ENCODE results near the gene TMC2.

Gene TMC2

GRCh38 chr20:2576317-2576727 lies 39.9 kb downstream of the TMC2 start:
- TF ChIP-seq CTCF (IDR thresholded peaks at IDR 0.05; ENCODE audit: control insufficient read depth, insufficient read depth, low read depth, low read length, missing control alignments), result no peak
- DNase-seq (ENCODE audit: low read depth), result no peak
- H3K4me3 ChIP-seq (ENCODE audit: control insufficient read depth, low read depth, low read length), result no peak overlapping the region

GRCh38 chr20:2578475-2579192 lies 42.3 kb downstream of the TMC2 start:
- no peak for DNase-seq (ENCODE audit: low read depth)

GRCh38 chr20:2585811-2586210 lies 49.4 kb downstream of the TMC2 start:
- no peak for TF ChIP-seq CTCF (IDR thresholded peaks at IDR 0.05; ENCODE audit: control insufficient read depth, insufficient read depth, low read depth, low read length, missing control alignments)
- DNase-seq (ENCODE audit: low read depth), result peak; percentile 11

More at GRCh38 chr20:2578475-2579192, 42.3 kb downstream of the TMC2 start:
- no peak overlapping the region for H3K4me3 ChIP-seq (ENCODE audit: control insufficient read depth, low read depth, low read length)
- no peak for TF ChIP-seq CTCF (IDR thresholded peaks at IDR 0.05; ENCODE audit: control insufficient read depth, insufficient read depth, low read depth, low read length, missing control alignments)

GRCh38 chr20:2593756-2594155 lies 57.4 kb downstream of the TMC2 start:
- no peak for DNase-seq (ENCODE audit: low read depth)
- TF ChIP-seq CTCF (IDR thresholded peaks at IDR 0.05; ENCODE audit: control insufficient read depth, insufficient read depth, low read depth, low read length, missing control alignments), result no peak
- no peak overlapping the region for H3K4me3 ChIP-seq (ENCODE audit: control insufficient read depth, low read depth, low read length)

More at GRCh38 chr20:2585811-2586210, 49.4 kb downstream of the TMC2 start:
- H3K4me3 ChIP-seq (ENCODE audit: control insufficient read depth, low read depth, low read length), result no peak overlapping the region

GRCh38 chr20:2595076-2595475 lies 58.7 kb downstream of the TMC2 start:
- TF ChIP-seq CTCF (IDR thresholded peaks at IDR 0.05; ENCODE audit: control insufficient read depth, insufficient read depth, low read depth, low read length, missing control alignments), result no peak
- DNase-seq (ENCODE audit: low read depth), result no peak

GRCh38 chr20:2596673-2597279 lies 60.4 kb downstream of the TMC2 start:
- no peak for TF ChIP-seq CTCF (IDR thresholded peaks at IDR 0.05; ENCODE audit: control insufficient read depth, insufficient read depth, low read depth, low read length, missing control alignments)
- no peak for DNase-seq (ENCODE audit: low read depth)
- no peak overlapping the region for H3K4me3 ChIP-seq (ENCODE audit: control insufficient read depth, low read depth, low read length)

More at GRCh38 chr20:2595076-2595475, 58.7 kb downstream of the TMC2 start:
- H3K4me3 ChIP-seq (ENCODE audit: control insufficient read depth, low read depth, low read length), result no peak overlapping the region

Data from AG09309 (cell line).